Stimulated activated CD8-positive, alpha-beta memory T cell treated with anti-CD3 and anti-CD28 coated beads, Interleukin-4, amount 100 ng/mL, for 24 hours (primary cell): ENCODE data around the gene FRG2B.
"Not testable (repeated sequence)": the region's sequence is repeated elsewhere in the genome, so short reads cannot be mapped to it uniquely, and the experiment has no call there.

Experiments
- DNase-seq: peaks from one replicate; pipeline ENCODE4 v3.0.0-alpha.2; 2020; ENCODE audit warnings: low read depth

The FRG2B gene

DNA sequence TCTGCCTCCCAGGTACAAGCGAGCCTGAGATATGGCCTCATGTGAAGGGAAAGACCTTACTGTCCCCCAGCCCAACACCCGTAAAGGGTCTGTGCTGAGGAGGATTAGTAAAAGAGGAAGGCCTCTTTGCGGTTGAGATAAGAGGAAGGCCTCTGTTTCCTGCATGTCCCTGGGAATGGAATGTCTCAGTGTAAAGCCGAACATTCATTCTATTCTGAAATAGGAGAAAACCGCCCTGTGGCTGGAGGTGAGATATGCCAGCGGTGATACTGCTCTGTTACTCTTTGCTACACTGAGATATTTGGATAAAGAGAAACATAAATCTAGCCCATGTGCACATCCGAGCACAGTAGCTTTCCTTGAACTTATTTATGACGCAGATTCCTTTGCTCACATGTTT lies 26.7 kb downstream of the FRG2B start:
- not testable (repeated sequence) for DNase-seq

DNA sequence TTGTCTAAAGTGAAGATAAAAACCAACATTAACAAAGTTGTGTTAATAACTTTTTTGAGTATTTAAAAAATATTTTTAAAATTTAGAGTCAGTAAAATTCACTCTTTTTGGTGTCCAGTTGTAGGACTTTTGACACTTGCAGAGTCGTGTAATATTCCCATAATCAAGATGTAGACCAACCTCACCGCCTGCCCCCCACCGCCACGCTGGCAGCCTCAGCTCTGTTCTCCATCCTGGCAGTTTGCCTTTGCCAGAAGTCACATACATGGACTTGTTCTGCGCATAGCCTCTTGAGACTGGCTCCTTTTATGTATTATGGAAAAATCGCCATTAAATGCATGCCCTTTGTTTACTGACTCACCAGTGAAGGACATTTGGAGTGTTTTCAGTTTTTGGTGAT lies 33.9 kb downstream of the FRG2B start:
- DNase-seq = no peak

DNA sequence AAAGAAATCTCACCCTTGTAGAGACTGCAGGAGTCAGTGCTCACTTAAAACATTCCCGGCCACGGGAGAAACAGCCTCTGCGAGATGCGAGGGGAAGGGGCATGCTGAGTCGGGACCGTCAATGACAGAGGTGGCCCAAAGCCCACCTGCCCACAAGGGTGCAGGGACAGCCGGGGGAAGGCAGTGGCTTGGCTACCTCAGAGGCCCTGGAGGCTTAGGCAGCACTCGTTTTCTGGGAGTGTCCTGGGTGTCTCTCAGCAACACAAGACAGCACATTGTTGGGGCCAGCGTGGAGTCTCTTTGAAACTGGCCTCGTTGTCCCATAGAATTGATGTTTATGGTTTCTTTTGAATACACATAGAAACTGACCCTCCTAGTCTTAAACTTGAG lies 35.6 kb downstream of the FRG2B start:
- DNase-seq = no peak

DNA sequence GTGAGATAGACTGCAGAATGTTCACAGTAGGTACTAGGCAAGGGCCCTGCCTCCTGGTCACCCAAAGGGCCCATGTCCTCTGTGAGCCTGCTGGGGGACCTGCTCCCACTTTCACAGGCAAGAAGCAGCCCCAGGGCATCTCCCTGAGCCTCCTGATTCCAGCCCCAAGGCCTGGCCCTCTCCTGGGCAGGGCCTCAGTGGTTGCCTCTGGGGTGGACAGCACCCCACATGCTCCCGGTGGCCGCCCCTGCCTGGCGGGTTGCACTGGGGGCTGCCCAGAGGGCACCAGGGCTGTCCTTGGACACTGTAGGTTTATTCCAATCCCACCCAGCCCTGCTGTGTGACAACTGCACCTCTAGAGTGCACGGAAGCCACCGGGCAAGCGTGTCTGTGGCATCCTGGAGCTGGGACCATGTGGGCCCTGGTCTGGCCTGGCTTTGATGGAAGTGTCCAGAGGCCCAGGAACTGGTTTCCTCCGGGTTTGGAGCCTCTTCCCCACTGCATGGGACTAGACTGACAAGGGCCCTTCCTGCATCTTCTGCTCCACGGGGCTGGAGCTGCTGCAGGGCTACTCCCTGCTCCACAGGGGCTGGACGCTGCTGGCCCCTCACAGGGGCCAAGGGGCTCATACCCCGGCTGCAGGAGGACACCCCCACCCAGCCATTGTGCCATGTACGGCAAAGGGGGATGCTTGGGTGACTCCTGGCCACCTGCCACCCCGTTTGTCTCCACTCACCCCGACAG lies 36.2 kb downstream of the FRG2B start:
- DNase-seq = no peak

DNA sequence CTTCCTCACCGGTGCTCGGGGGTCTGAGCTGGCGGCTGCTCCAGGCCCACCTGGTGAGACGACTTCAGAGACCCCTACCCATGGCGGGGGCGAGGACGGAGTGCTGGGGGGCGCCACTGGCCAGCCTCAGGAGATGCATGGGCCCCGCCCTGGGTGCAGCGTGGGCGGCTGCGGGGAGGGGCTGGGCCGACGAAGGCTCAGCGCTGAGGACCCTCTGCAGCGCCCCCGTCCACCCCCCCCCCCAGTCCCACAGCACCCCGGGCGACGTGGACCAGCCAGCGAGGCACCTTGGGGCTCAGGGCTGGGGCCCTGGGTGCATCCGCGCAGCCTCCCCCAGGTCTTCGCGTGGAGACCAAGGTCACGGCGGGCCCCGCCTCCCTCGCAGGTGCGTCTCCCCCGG lies 49.6 kb downstream of the FRG2B start:
- not testable (repeated sequence) for DNase-seq
